KOPT-K1 (cell line): ENCODE data around the gene CA5A.
"Not testable (repeated sequence)": the region's sequence is repeated elsewhere in the genome, so short reads cannot be mapped to it uniquely, and the experiment has no call there.

Experiments
- H3K27ac ChIP-seq: fragments of 200-600 bp; sonication (generic); 2 replicates; pipeline ENCODE4 v1.5.1; 2016; ENCODE audit warnings: antibody characterized with exemption, mild to moderate bottlenecking, low read depth, low read length; ENCODE audit not compliant: poor library complexity, severe bottlenecking
- H3K36me3 ChIP-seq: fragments of 200-600 bp; sonication (generic); 2 replicates; pipeline ENCODE4 v1.5.1; 2017; ENCODE audit warnings: antibody characterized with exemption, mild to moderate bottlenecking, low read length, moderate library complexity; ENCODE audit not compliant: insufficient read depth
- H3K9me3 ChIP-seq: fragments of 200-600 bp; sonication (generic); 2 replicates; pipeline ENCODE4 v1.5.1; 2017; ENCODE audit warnings: antibody characterized with exemption, low read length, mild to moderate bottlenecking; ENCODE audit not compliant: insufficient read depth, poor library complexity, severe bottlenecking

Gene CA5A

DNA sequence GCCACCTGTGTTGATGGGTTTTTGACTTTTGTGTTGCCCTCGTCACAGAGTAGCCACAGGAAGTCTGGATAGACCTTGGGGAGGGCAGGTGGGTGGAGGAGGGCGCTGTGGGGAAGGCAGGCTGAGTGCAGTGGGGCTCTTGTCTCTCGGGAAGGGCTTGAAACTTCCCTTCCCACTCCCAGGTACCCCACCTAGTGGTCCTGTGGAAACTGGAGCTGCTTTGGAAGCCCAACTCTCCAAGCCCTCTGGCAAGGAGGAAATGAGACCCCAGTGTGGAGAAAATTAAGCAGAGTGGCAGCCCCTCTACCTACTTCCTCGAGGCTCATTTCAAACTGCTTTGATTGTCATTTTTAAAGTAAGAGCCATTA is 9.2 kb downstream of the CA5A start:
- Histone ChIP-seq H3K36me3 (no peaks in the 10 kb centered on the region), H3K9me3 (no peaks in the 10 kb centered on the region), H3K27ac (no peak overlapping the region)

DNA sequence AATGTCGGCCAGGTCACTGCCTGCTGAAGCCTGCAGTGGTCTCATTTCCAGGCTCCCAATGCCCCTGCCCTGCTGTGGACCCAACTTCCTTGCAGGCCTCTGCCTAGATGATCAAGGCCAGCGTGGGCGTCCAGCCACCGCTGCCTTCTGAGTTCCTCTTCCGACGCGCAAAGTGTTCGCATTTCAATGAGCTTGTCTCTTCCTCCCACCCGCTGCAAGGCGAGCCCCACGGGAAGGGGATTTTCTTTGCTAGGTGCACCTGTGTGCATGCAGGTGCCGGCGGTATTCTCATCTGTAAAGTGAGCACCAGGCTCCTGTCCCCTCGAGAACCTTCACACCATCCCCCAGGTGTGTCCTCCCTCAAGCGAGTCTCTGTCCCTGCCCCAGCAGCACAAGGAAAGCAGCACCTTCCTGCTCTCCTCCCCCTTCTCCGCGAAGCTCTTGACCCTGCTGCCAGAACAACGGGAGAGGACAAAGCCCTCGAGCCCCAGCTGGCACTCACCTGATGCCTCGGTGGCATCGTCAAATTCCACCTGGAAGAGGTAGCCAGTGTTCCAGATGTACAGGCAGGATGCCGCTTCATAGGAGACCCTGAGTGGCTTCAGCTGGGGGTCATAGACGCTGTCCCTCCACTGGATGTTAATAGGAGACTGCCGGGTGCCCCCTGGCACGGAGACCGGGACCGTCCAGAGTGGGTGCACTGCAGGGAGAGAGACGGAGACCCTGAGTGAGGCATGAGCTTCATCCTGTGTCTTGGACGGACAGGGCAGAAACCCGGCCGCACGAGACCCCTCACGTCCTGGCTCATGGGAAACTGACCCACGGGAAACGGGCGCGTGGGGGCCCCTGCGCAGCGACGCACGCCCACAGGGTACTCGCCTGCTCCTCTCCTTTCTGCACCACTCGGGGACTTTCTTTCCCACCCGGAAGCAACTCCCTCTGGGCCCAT is 9.8 kb downstream of the CA5A start:
- Histone ChIP-seq H3K9me3 (no peaks in the 10 kb centered on the region), H3K27ac (no peak overlapping the region), H3K36me3 (no peaks in the 10 kb centered on the region)

DNA sequence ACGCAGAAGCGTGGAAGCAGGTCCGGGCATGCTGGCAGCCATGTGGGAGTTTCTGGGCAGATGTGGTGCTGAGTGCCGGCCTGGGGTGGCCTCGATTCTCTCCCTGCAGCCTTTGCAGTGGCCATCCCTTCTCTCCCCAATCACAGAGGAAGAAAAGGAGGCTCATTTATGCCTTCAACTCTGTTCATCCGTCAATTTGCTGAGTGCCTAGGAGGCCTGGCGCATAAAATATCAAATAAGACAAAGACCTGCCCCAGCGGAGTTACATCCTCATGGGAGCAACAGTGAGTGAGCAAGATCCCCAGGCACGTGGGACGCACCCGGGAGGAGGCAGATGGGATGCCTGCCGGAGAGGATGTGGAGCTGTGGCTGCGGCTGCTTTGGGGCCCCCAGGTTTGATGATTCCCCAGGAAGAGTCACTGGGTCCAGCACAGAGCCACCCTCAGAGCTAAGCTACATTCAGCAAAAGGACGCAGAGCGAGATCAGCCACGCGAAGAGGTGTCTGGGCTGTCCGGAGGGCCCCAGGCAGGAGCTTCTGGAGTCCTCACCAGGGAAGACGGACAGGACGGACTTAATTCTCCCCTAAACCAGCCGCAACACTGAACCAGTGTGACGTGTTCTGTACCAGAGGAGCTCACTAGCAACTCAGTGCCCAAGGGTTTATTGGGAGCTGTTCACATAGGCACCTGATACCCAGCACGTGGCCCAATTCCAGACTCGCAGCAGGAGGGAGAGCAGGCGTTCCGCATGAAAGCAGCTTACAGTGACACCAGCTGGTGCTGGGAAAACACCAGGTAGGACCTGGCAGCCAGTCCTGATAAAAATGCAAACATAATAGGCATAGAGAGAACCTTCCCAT is 11.3 kb downstream of the CA5A start:
- no peaks in the 10 kb centered on the region for H3K36me3 ChIP-seq
- H3K9me3 ChIP-seq, result no peaks in the 10 kb centered on the region
- H3K27ac ChIP-seq, result no peak overlapping the region

DNA sequence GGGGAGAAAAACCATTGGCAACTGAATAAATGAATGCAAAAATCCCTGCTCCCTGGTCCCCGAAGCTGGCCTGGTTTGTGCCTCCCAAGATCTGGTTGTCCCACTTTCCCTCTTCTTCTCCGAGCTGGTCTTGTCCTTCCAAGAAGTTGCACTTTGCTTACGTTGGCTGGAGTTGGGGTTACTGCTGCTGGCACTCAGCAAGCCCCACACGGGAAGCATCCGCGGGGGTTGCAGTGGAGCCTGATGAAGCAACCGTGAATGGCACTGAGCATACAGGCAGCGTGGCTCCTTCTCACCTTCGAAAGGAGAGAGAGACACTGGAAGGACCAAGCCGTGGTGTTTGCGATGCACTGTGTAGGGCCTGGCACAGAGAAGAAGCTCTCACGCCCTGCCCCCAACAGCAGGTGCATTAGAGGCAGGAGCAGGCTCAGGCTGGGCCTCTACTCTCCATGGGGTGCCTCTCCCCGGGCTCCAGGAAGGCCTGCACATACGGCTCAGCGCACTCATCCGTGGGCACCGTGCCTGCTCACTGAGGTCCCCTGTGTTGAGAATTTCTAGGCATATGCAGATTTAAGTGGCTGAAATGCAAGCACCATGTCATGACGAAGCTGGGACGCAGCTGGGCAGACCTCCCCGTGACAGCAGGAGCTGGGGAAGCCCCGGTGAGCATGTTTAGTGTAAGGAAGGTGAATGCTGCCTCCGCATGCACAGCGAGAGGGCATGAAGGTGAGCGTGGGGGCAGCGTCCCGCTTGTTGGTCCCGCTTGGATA is 12.1 kb downstream of the CA5A start:
- Histone ChIP-seq H3K36me3 (no peaks in the 10 kb centered on the region), H3K9me3 (no peaks in the 10 kb centered on the region), H3K27ac (no peak overlapping the region)

DNA sequence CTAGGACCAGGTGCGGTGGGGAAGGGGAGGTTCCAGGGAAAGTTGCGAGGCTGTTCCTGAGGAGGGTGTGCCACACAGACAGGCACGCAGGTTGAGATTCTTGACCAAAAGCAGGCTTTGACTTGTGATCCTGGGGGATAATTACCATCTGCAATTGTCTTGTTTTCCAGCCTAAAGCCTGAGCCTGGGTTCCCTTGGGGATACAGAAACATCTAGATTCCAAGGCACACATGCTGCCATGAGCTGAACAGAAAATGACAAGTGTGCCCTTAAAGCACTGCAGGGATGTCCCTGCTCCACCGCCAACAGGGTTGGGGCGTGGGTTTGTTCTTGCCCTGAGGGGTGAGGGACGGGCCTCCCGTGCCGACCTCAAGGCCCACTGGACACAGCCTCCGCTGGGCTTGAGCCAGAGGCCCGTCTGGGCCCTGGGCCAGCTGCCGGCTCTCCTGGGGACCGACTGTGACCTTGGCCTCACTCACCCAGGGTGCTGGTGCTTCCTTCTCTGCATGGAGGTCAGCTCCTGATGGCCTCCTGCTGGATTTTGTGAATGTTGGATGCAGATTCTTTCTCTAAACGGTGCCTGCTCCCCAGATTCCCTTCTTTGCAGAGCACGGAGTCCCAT is 14.0 kb downstream of the CA5A start:
- no peaks in the 10 kb centered on the region for H3K36me3 ChIP-seq
- H3K27ac ChIP-seq, result no peak overlapping the region
- H3K9me3 ChIP-seq, result no peaks in the 10 kb centered on the region

GRCh38 chr16:87921236-87921773 is 15.0 kb downstream of the CA5A start:
- no peaks in the 10 kb centered on the region for H3K9me3 ChIP-seq
- no peak overlapping the region for H3K27ac ChIP-seq
- H3K36me3 ChIP-seq, result no peaks in the 10 kb centered on the region

GRCh38 chr16:87919681-87919994 is 16.7 kb downstream of the CA5A start:
- Histone ChIP-seq H3K27ac (no peak overlapping the region), H3K9me3 (no peaks in the 10 kb centered on the region), H3K36me3 (no peaks in the 10 kb centered on the region)

GRCh38 chr16:87918866-87919680 is 17.3 kb downstream of the CA5A start:
- Histone ChIP-seq H3K27ac (no peak overlapping the region), H3K36me3 (no peaks in the 10 kb centered on the region), H3K9me3 (no peaks in the 10 kb centered on the region)

DNA sequence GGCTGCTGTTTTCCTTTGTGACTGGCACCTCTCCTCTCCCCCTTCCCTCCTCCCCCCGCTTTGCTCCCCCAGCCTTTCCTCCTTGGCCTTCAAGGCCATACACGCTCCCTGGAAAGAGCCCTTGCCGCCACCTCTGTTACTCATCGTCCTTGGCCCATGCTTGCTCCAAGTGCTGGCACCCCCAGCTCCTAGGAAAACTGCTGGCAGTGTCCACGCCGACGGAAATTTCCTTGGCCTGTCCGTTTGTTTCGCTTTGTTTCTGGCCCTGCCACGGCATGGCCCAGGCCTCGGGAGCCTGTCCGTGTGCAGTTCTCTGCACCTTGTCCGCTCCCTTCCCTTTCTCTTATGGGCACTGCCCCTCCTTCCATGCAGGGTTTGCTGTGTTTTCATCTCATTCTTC is 18.0 kb downstream of the CA5A start:
- no peak overlapping the region for H3K27ac ChIP-seq
- no peaks in the 10 kb centered on the region for H3K9me3 ChIP-seq
- no peaks in the 10 kb centered on the region for H3K36me3 ChIP-seq

- Histone ChIP-seq H3K36me3 (no peaks in the 10 kb centered on the region), H3K27ac (no peak overlapping the region), H3K9me3 (no peaks in the 10 kb centered on the region)
These were observed 18.8 kb downstream of the CA5A start for GRCh38 chr16:87917503-87917902.

- Histone ChIP-seq H3K27ac (no peak overlapping the region), H3K9me3 (no peaks in the 10 kb centered on the region), H3K36me3 (no peaks in the 10 kb centered on the region)
These were observed 21.5 kb downstream of the CA5A start for GRCh38 chr16:87914812-87915211.

DNA sequence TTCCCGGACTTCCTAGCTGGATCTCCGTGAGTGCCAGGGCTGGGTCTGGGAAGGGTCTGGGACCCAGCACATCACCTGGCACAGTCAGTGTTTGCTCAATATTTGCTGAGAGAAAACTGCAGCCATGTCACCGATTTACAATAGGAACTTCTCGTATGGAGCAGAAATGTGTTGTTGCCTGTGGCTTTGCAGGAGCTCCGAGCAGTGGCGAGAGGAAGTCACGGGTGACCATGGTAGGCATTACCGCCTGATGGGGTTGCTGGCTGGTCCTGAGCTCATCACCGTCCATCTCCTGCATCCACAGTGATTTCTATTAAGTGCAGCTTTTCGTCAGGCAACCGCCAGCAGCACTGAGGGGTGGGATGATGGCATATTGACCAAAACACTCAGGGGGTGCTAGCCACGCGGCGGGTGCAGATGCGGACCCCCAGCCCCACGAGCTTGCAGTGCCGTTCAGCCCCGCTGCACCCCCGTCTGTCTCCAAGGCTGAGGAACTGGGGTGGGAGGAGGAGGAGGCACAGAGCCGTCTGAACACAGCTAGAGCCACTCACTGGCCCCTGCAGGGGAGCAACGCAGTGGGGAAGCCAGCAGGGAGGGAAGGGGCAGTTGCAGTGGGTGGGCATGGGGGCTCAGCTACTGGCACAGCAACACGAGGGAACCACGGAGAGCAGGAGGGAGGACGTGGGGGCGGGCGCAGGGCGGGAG is 22.2 kb downstream of the CA5A start:
- not testable (repeated sequence) for H3K36me3 ChIP-seq, H3K9me3 ChIP-seq, H3K27ac ChIP-seq

DNA sequence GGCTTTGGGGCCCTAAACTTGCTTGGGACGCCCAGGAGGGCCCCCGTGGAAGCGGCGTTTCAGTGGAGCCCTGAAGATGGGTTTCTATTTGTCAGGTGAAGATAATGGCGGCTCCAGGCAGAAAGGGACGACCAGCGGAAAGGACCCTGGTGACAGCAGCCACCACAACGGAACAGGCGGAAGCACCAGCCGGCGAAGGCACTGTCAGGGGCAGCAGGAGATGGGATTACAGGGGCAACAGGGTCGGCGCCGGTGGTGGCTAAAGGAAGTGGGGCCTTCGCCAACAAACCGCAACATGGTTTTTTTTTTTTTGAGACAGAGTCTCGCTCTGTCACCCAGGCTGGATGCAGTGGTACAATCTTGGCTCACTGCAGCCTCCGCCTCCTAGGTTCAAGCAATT is 23.6 kb downstream of the CA5A start:
- H3K27ac ChIP-seq, H3K36me3 ChIP-seq, H3K9me3 ChIP-seq: not testable (repeated sequence)
